IMR-90 (cell line): Measurements from ENCODE around the gene PELI3. TPM values are rescaled to one million over a fixed set of nuclear protein-coding genes. Genes with fewer than 3 reads are reported as not detected.

ENCODE experiments used
- ATAC-seq: fragments of 200-7000 bp; cut with Tn5 transposase; 2 replicates; pipeline ENCODE4 v1.9.1; 2020; ENCODE audit warnings: low read depth, mild to moderate bottlenecking, moderate library complexity
- BruUV-seq: library from RNA; stranded (reverse); fragments of 400-500 nt; replicated peaks from 2 replicates; lab custom pipeline; 2021; lab: Mats Ljungman, UMichigan
- CTCF ChIA-PET: fragments of 300-600 bp; formaldehyde crosslinking; extraction: SDS; loops from one replicate; lab custom pipeline; 2021; ENCODE audit warnings: antibody characterized with exemption; lab: Yijun Ruan, JAX
- POLR2A ChIA-PET: fragments of 300-600 bp; sonication (Branson Sonifier 250); formaldehyde crosslinking; loops from one replicate; lab custom pipeline; 2022; ENCODE audit warnings: antibody characterized with exemption; ENCODE audit not compliant: unreplicated experiment; lab: Charles Lee
- DNase-seq: peaks from one replicate; pipeline ENCODE4 v3.0.0; 2013
- H2AFZ ChIP-seq: replicated peaks from 2 replicates; pipeline ENCODE3; 2013; ENCODE audit warnings: low read length, mild to moderate bottlenecking; ENCODE audit not compliant: poor library complexity
- H2AK5ac ChIP-seq: 2 replicates; pipeline ENCODE4 v1.6.1; 2013; ENCODE audit warnings: low read depth, low read length, inconsistent platforms
- H2AK9ac ChIP-seq: replicated peaks from 2 replicates; pipeline ENCODE3; 2013; ENCODE audit warnings: mild to moderate bottlenecking, low read depth, low read length, moderate library complexity; ENCODE audit not compliant: poor library complexity
- H2BK120ac ChIP-seq: 2 replicates; pipeline ENCODE4 v1.6.1; 2013; ENCODE audit warnings: low read depth, low read length, inconsistent platforms
- H2BK15ac ChIP-seq: 3 replicates; pipeline ENCODE4 v1.6.1; 2013; ENCODE audit warnings: low read depth, low read length, inconsistent platforms
- H2BK20ac ChIP-seq: 2 replicates; pipeline ENCODE4 v1.6.1; 2013; ENCODE audit warnings: low read depth, mild to moderate bottlenecking, inconsistent platforms, low read length, moderate library complexity
- H2BK5ac ChIP-seq: 2 replicates; pipeline ENCODE4 v1.6.1; 2013; ENCODE audit warnings: mild to moderate bottlenecking, low read depth, low read length, inconsistent platforms; ENCODE audit not compliant: poor library complexity, severe bottlenecking
- H3K14ac ChIP-seq: replicated peaks from 2 replicates; pipeline ENCODE4 v1.6.1; 2013; ENCODE audit warnings: low read depth, low read length, inconsistent platforms
- H3K18ac ChIP-seq: 2 replicates; pipeline ENCODE4 v1.6.1; 2013; ENCODE audit warnings: low read depth, low read length, control low read depth
- H3K23ac ChIP-seq: 2 replicates; pipeline ENCODE4 v1.6.1; 2013; ENCODE audit warnings: low read depth, low read length, inconsistent platforms
- H3K27ac ChIP-seq: 2 replicates; pipeline ENCODE4 v1.5.1; 2013; ENCODE audit warnings: mild to moderate bottlenecking, control low read depth, low read length; ENCODE audit not compliant: insufficient read depth
- H3K27me3 ChIP-seq: 2 replicates; pipeline ENCODE4 v1.6.1; 2013; ENCODE audit warnings: low read length; ENCODE audit not compliant: control insufficient read depth, insufficient read depth
- H3K36me3 ChIP-seq: 2 replicates; pipeline ENCODE4 v1.6.1; 2013; ENCODE audit warnings: low read length, mixed read lengths; ENCODE audit not compliant: control insufficient read depth, insufficient read depth
- H3K4ac ChIP-seq: 2 replicates; pipeline ENCODE4 v1.6.1; 2013; ENCODE audit warnings: low read depth, low read length, inconsistent platforms
- H3K4me1 ChIP-seq: 2 replicates; pipeline ENCODE4 v1.6.1; 2013; ENCODE audit warnings: low read length, mixed read lengths; ENCODE audit not compliant: control insufficient read depth, insufficient read depth
- H3K4me2 ChIP-seq: 2 replicates; pipeline ENCODE4 v1.6.1; 2013; ENCODE audit warnings: low read depth, mild to moderate bottlenecking, control low read depth, low read length, moderate library complexity
- H3K4me3 ChIP-seq: 2 replicates; pipeline ENCODE4 v1.5.1; 2013; ENCODE audit warnings: low read depth, mild to moderate bottlenecking, control low read depth, low read length, moderate library complexity; ENCODE audit not compliant: insufficient read depth
- H3K56ac ChIP-seq: 2 replicates; pipeline ENCODE4 v1.6.1; 2013; ENCODE audit warnings: low read length, inconsistent platforms; ENCODE audit not compliant: insufficient read depth; ENCODE audit errors: extremely low read depth
- H3K79me1 ChIP-seq, 2 experiments: 2 replicates each; pipeline ENCODE4 v1.6.1; 2013; ENCODE audit warnings: low read length in 2 of 2, inconsistent platforms in 1 of 2, low read depth in 1 of 2
- H3K9ac ChIP-seq: 2 replicates; pipeline ENCODE4 v1.6.1; 2013; ENCODE audit warnings: low read depth, low read length, control low read depth
- H3K9me1 ChIP-seq: 2 replicates; pipeline ENCODE4 v1.6.1; 2013; ENCODE audit warnings: low read length, inconsistent platforms; ENCODE audit not compliant: insufficient read depth
- H3K9me3 ChIP-seq: 2 replicates; pipeline ENCODE4 v1.6.1; 2013; ENCODE audit warnings: low read length; ENCODE audit not compliant: control insufficient read depth, insufficient read depth
- H4K20me1 ChIP-seq: 2 replicates; pipeline ENCODE4 v1.6.1; 2013; ENCODE audit warnings: low read length, inconsistent platforms; ENCODE audit not compliant: insufficient read depth
- H4K5ac ChIP-seq: 2 replicates; pipeline ENCODE4 v1.6.1; 2013; ENCODE audit warnings: mild to moderate bottlenecking, low read depth, low read length, control low read depth
- H4K8ac ChIP-seq, 2 experiments: 2 replicates each; pipeline ENCODE4 v1.6.1; 2013; ENCODE audit warnings: low read depth in 2 of 2, low read length in 2 of 2, control low read depth in 1 of 2, inconsistent platforms in 1 of 2
- H4K91ac ChIP-seq: 2 replicates; pipeline ENCODE4 v1.6.1; 2013; ENCODE audit warnings: low read depth, low read length, inconsistent platforms; ENCODE audit not compliant: insufficient read depth
- CHD1 ChIP-seq: IDR thresholded peaks from 2 replicates; pipeline ENCODE4 v1.6.1; 2012; ENCODE audit warnings: low read depth, low read length, improper control_type of control experiment
- CTCF ChIP-seq: conservative IDR thresholded peaks from 2 replicates; pipeline ENCODE4 v1.5.1; 2012; ENCODE audit warnings: mild to moderate bottlenecking, low read depth, low read length, improper control_type of control experiment
- MAFK ChIP-seq: IDR thresholded peaks from 2 replicates; pipeline ENCODE4 v1.6.1; 2012; ENCODE audit warnings: low read depth, low read length, improper control_type of control experiment
- MAZ ChIP-seq: IDR thresholded peaks from 2 replicates; pipeline ENCODE4 v1.6.1; 2012; ENCODE audit warnings: low read depth, mild to moderate bottlenecking, low read length, improper control_type of control experiment, moderate library complexity, borderline replicate concordance
- MXI1 ChIP-seq: IDR thresholded peaks from 2 replicates; pipeline ENCODE4 v1.6.1; 2012; ENCODE audit warnings: low read depth, mild to moderate bottlenecking, low read length, moderate library complexity, borderline replicate concordance
- NFE2L2 ChIP-seq: fragments of 150-350 bp; IDR thresholded peaks from 2 replicates; pipeline ENCODE4 v1.6.1; 2016; ENCODE audit warnings: low read depth, mild to moderate bottlenecking, low read length
- POLR2A ChIP-seq: IDR thresholded peaks from 2 replicates; pipeline ENCODE4 v1.6.1; 2012; ENCODE audit warnings: mild to moderate bottlenecking, low read depth, low read length
- RAD21 ChIP-seq: IDR thresholded peaks from 2 replicates; pipeline ENCODE4 v1.6.1; 2012; ENCODE audit warnings: low read length, improper control_type of control experiment
- RCOR1 ChIP-seq: IDR thresholded peaks from 2 replicates; pipeline ENCODE4 v1.6.1; 2012; ENCODE audit warnings: mild to moderate bottlenecking, low read length, improper control_type of control experiment; ENCODE audit not compliant: insufficient replicate concordance
- RFX5 ChIP-seq: IDR thresholded peaks from 2 replicates; pipeline ENCODE4 v1.8.0; 2012; ENCODE audit warnings: low read depth, mild to moderate bottlenecking, low read length, moderate library complexity
- SMC3 ChIP-seq: fragments of 150-350 bp; IDR thresholded peaks from 2 replicates; pipeline ENCODE4 v1.6.1; 2016; ENCODE audit warnings: low read depth, mild to moderate bottlenecking, antibody characterized with exemption, low read length, moderate library complexity
- WGBS, 2 experiments: methylation state at CpG; one replicate each; pipeline versions ENCODE4 v1.1.5 to v1.1.7; 2013; ENCODE audit warnings: missing lambda C conversion rate in 2 of 2; ENCODE audit not compliant: insufficient read length in 1 of 2; ENCODE audit errors: extremely low coverage in 2 of 2; 5-methylcytosine and 5-hydroxymethylcytosine counted together
- dilution Hi-C: fragments of 300-500 bp; cut with HindIII; formaldehyde crosslinking; loops from one replicate; pipeline ENCODE4 v1.14.3; 2018; ENCODE audit warnings: low sequenced_read_pairs; ENCODE audit not compliant: unreplicated experiment
- in situ Hi-C: fragments of 300-500 bp; cut with MboI; formaldehyde crosslinking; loops from 3 replicates; pipeline ENCODE4 v1.14.3; 2019; ENCODE audit warnings: low sequenced_read_pairs, inconsistent platforms, mixed read lengths
- intact Hi-C: fragments of 100-400 bp; cut with micrococcal nuclease; formaldehyde crosslinking; loops from 2 replicates; pipeline ENCODE4 v1.10.0; 2022
- polyA plus RNA-seq, 3 experiments: library from polyadenylated mRNA; depleted of rRNA; stranded (reverse); fragments of >200 nt; gene quantifications; 2 replicates each; pipeline ENCODE4 v1.2.3, GENCODE V29; 2012; ENCODE audit warnings: low replicate concordance in 1 of 3
- total RNA-seq: library from RNA; depleted of rRNA; stranded (reverse); fragments of >200 nt; gene quantifications from 2 replicates; pipeline ENCODE4 v1.2.3, GENCODE V29; 2012
- TF ChIP-seq, protein P1 (sequence below): fragments of 150-350 bp; IDR thresholded peaks from 2 replicates; pipeline ENCODE4 v1.6.1; 2017; ENCODE audit warnings: mild to moderate bottlenecking, antibody characterized with exemption, low read length, low read depth

The PELI3 gene
- total and polyA plus RNA-seq, 2 of the 4 experiments (the other 2 are of a cell fraction): 5.0 to 6.3 TPM

DNA sequence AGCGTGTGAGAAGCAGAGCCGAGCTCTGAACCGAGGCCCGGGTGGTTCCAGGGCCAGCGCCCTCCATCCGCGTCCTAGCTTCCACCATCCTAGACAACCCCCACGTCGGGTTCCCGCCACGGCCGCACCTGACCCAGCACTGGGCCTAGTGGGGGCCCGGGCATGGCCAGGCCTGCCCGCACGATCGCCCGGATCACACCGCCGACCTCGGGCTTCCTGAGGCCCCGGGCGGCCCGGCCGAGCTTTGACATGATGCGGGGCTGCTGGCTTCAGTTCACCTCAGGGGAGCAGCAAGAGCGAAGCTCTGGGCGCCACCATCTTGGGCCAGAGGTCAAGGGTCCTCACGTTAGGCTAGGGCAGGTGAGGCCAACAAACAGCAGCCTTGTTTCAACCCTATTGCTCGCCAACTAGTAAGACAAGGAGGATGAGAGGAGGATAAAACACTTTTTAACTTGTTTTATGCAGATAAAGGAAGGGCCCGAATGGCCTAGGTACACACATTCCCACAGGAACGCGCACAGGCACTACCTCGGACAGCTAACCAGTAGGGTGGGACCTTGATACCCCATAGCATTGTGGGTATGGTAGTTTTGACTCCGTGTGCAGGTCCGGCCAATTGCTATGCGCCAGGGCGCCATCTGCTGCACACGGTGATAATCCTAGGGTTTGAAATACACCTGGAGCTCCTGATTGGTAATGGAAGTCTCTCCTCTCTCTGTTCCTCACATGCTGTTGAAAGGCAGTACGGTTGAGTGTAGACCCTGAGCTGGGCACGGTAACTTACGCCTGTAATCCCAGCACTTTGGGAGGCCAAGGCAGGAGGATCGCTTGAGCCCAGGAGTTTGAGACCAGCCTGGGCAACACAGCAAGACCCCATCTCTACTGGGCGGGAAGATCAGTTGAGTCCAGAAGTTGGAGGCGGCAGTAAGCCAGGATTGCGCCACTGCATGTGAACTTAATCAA, 27.9 kb upstream of the PELI3 start, which contains the start of gene MRPL11:
MRPL11 (minus strand) TSS at position 345 of the 963 bp plus-strand sequence; CDS start at position 251, 94 bp downstream.
- Histone ChIP-seq H4K5ac (peak within 1 kb of the TSS; percentile 74), H3K4ac (peak within 1 kb of the TSS; percentile 93), H2BK20ac (peak within 1 kb of the TSS; percentile 91), H4K20me1 (0 out of 2 replicates have a peak, but pooled peaks cover 2% of the 10 kb centered on the region), H3K36me3 (peaks cover 11% of the 10 kb centered on the region; the same call in 1 of the 2 replicates), H3K79me1 (peaks cover 7 to 18% of the 10 kb centered on the region in 2 experiments), H3K18ac (peak within 1 kb of the TSS; percentile 77), H2BK5ac (peak within 1 kb of the TSS; percentile 97), H2BK120ac (peak within 1 kb of the TSS; percentile 93), H3K27ac (peak within 1 kb of the TSS; percentile 81), H2AK9ac (peak within 1 kb of the TSS; percentile 90), H3K4me3 (peak within 1 kb of the TSS; percentile 77), H4K91ac (peak within 1 kb of the TSS; percentile 90), H3K14ac (peak within 1 kb of the TSS; percentile 90), H3K56ac (peak within 1 kb of the TSS; percentile 89), H3K4me1 (peaks cover 8% of the 10 kb centered on the region), H2AFZ (peak within 1 kb of the TSS; percentile 97), H4K8ac (peak within 1 kb of the TSS; percentile 63 to 100), H3K9ac (peak within 1 kb of the TSS; percentile 68), H3K27me3 (no peaks in the 10 kb centered on the region), H3K23ac (peak within 1 kb of the TSS; percentile 79), H3K9me1 (0 out of 2 replicates have a peak, but pooled peaks cover 8% of the 10 kb centered on the region), H3K9me3 (peaks cover 5% of the 10 kb centered on the region), H2AK5ac (peak within 1 kb of the TSS; percentile 50), H2BK15ac (peak within 1 kb of the TSS; percentile 80; the same call in 2 of the 3 replicates), H3K4me2 (peak within 1 kb of the TSS; percentile 97)
- ChIA-PET POLR2A (interaction anchor here (0.5 to 0.6 kb wide), 2 partner anchors 583 to 1031 kb away, joined by 3 read pairs; no protein-coding TSS in a partner anchor), CTCF (interaction anchor here (0.6 to 1.8 kb wide), 12 partner anchors 8 to 239 kb away, joined by 3 to 8 read pairs (median 4); partner anchors contain the start of genes DPP3, PELI3 and RBM4B)
- 7% methylated on average over 14 of the region's 45 CpGs; no CpG with 5 or more reads in 1 of the 2 experiments for WGBS, 2 experiments
- dilution Hi-C loops: no loop called here
- ATAC-seq (peak; percentile 99), DNase-seq (peak; percentile 93)
- no peak for TF ChIP-seq CHD1
- TF ChIP-seq SMC3: peak; percentile 37
- TF ChIP-seq NFE2L2: no peak
- TF ChIP-seq MXI1: peak; percentile 27; the same call in 1 of the 2 replicates
- 0 out of 2 replicates have a peak, but pooled peaks have one; percentile 19 for TF ChIP-seq MAZ
- TF ChIP-seq MAFK: no peak
- no peak for TF ChIP-seq RCOR1
- peak; percentile 87 for TF ChIP-seq CTCF
- TF ChIP-seq RFX5: no peak
- TF ChIP-seq, protein P1, sequence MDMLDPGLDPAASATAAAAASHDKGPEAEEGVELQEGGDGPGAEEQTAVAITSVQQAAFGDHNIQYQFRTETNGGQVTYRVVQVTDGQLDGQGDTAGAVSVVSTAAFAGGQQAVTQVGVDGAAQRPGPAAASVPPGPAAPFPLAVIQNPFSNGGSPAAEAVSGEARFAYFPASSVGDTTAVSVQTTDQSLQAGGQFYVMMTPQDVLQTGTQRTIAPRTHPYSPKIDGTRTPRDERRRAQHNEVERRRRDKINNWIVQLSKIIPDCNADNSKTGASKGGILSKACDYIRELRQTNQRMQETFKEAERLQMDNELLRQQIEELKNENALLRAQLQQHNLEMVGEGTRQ: 0 out of 2 replicates have a peak, but pooled peaks have one; percentile 18
- no peak for TF ChIP-seq POLR2A
- peak; percentile 55 for TF ChIP-seq RAD21
- in situ Hi-C loops: no loop called here
- intact Hi-C loops: loop anchor here (2.0 kb wide), 2 partner anchors 30 to 42 kb away; partner anchors contain the start of gene DPP3
- BruUV-seq: no TSS peak
